GM21526 (cell line): ENCODE measurements around the gene CLEC16A.

ENCODE experiments used
- ATAC-seq: cut with Tn5 transposase; IDR thresholded peaks from one replicate; pipeline ENCODE4 v1.9.1; 2021; ENCODE audit warnings: moderate library complexity; ENCODE audit not compliant: unreplicated experiment, low FRiP score

The CLEC16A gene

GRCh38 chr16:11053916-11054460 lies 109.6 kb downstream of the CLEC16A start:
- no peak for ATAC-seq

- no peak for ATAC-seq
These were observed 112.0 kb downstream of the CLEC16A start for GRCh38 chr16:11056090-11056992.

DNA sequence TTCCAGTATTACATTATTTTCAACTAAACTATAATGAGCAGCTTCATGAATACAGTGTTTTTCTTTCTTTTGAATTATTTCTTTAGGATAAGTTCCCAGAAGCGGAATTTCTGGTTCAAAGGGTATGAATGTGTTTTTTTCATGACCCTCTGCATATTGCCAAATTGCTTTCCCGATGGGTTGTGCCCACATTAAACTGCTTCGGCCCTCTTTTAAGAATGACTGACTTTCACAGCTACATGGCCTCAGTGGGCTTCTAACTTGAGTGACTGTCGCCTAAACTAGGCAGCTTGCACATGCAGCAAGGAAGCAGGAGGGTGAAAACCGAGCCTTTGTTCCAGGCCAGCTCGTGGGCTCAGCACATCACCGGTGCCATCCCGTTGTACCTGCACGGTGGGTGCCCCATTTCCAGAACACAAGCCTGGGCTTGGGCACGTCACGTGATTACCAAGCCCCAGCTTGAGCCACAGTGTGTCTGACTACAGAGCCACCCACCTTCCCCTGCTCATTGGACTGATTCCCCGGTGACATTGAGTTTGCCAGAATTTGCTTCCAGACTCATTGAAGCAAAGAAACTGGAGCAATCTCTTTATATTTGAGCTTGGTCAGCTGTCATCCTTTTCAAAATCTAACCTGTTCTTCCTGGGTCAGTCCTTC lies 112.8 kb downstream of the CLEC16A start:
- ATAC-seq = no peak

DNA sequence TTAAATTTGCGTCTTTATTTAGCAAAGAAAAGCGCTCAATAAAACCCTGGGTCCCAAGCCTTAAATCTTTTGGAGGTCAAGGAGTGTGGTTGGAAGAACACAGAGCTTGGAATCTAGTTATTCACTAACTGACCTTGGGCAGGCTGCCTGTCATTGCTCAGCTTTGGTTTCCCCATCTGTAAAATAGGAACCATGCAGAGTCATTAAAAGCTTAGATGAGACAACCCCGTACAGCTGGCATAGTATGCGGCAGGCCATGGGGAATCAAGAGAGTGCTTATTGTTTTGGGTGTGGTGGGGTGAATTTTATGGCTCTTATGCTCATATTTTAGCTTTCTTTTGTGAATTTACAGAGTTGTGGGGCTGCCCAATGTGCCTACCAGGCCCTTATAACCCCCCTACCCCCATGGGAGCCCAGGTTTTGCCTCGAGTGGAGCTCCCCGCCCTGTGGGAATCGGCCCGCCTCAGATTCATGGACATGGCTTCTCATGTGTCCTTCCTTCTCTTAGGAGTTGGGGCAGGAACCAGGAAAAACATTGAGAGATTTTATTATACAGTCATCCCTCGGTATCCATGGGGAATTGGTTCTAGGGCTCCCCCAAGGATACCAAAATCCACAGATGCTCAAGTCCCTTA lies 113.5 kb downstream of the CLEC16A start:
- no peak for ATAC-seq

GRCh38 chr16:11058832-11059231 lies 114.5 kb downstream of the CLEC16A start:
- ATAC-seq = no peak

GRCh38 chr16:11059588-11059987 lies 115.2 kb downstream of the CLEC16A start:
- ATAC-seq = no peak

DNA sequence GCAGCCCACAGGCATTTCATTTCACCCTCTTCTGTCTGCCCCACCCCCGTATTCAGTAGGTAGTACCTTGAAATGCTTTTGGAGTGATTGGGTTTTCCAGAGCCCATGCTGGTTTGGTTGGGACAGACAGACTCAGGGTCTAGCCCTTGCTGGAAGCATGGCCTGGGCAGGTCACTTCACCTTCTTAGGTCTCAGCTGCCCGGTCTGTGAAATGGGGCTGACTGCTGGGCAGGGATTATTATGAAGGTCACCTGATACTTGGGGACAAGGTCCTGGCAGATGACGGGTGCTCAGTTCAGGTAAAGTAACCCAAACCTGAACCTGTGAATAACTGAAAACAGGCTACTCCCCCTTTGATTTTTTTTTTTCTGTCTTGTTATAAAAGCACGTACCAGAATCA lies 116.0 kb downstream of the CLEC16A start:
- no peak for ATAC-seq

DNA sequence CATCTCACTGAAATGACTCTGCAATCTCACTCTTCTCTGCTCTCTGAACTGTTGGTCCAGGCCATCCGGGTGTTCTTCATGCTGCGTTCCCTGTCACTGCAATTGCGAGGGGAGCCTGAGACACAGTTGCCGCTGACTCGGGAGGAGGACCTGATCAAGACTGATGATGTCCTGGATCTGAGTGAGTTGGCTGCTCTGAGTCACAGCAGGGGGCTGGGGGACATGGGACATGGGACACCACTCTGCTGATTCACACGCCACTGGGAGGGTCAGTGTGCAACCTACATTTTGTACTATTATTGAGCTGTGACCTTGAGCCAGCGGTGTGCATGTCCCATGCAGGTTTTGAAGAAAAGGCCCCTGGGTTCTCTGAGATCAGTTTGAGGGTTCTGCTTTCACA lies 116.5 kb downstream of the CLEC16A start:
- ATAC-seq = no peak

GRCh38 chr16:11061629-11062270 lies 117.4 kb downstream of the CLEC16A start:
- no peak for ATAC-seq

- no peak for ATAC-seq
These were observed 119.3 kb downstream of the CLEC16A start for GRCh38 chr16:11063448-11064201.

GRCh38 chr16:11064202-11064540 lies 119.8 kb downstream of the CLEC16A start:
- no peak for ATAC-seq

DNA sequence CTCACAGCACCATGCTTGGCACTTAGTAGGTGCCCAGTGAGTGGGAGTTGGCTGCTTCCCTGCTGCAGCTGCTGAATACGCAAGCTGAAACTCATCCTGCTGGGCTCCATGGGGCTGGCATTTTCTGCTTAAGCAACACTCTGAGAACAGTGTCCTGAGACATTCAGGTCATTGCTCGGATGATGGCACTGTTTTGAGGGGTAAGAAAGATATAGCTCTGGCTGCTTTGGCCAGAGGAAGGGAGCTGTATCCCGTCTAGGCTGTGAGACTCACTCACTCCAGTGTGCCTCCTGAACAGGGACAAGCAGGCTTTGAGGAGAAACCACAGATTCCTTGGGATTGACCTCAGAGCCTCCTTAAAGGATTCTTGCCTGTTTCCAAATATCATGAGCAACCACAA lies 120.5 kb downstream of the CLEC16A start:
- no peak for ATAC-seq

- ATAC-seq = no peak
These were observed 122.0 kb downstream of the CLEC16A start for GRCh38 chr16:11066261-11066870.

GRCh38 chr16:11067266-11067665 lies 122.9 kb downstream of the CLEC16A start:
- no peak for ATAC-seq

DNA sequence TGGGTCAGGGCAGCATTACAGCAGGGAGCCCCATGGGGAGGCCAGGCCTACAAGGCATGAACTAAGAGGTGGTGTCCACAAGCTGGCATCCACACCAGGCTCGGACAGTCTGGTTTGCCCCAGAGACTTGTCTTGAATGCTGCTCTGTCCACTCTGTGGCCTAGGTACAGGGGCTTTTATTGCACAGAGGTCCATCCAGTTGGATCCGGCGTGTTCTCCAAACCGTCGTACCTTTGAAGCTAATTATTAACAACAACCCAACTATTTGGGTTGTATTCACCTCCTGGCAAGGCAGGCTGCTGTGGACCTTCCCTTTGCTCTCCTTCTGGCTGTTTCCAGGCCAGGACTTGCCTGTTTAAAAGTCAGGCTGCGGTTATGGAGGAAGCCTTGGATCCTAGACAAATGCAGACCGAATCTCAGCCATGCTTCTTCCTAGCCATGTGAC lies 123.4 kb downstream of the CLEC16A start:
- ATAC-seq = no peak

GRCh38 chr16:11071829-11072228 lies 127.5 kb downstream of the CLEC16A start:
- no peak for ATAC-seq

- no peak for ATAC-seq
These were observed 128.2 kb downstream of the CLEC16A start for GRCh38 chr16:11072420-11073153.

GRCh38 chr16:11073407-11073999 lies 129.1 kb downstream of the CLEC16A start:
- no peak for ATAC-seq

GRCh38 chr16:11074131-11074530 lies 129.8 kb downstream of the CLEC16A start:
- ATAC-seq = no peak
